Right lobe of liver (tissue), 6 donors: ENCODE results near the gene VWA8. TPM values are rescaled to one million over a fixed set of nuclear protein-coding genes. Genes with fewer than 3 reads are reported as not detected.

Experiments
- ATAC-seq, 4 donors: fragments of 200-7000 bp; cut with Tn5 transposase; one replicate each; pipeline ENCODE4 v1.9.1; 2020; ENCODE audit warnings: mild to moderate bottlenecking in 4 of 4, moderate library complexity in 4 of 4
- DNase-seq, 3 donors: peaks; one replicate each; pipeline ENCODE4 v3.0.0-alpha.2; 2020
- H3K27ac ChIP-seq, 3 donors: fragments of 200-600 bp; one replicate each; pipeline ENCODE4 v1.8.0; 2022
- H3K27me3 ChIP-seq, 2 donors: fragments of 200-600 bp; one replicate each; pipeline ENCODE4 v1.8.0; 2022
- H3K36me3 ChIP-seq, 4 donors: fragments of 200-600 bp; sonication (generic) in 1 of 4; one replicate each; pipeline versions ENCODE4 v1.5.1 to v1.8.0; 2017 to 2022; ENCODE audit warnings: control low read depth in 1 of 4
- H3K4me1 ChIP-seq, 4 donors: fragments of 200-600 bp; sonication (generic) in 1 of 4; one replicate each; pipeline versions ENCODE4 v1.5.1 to v1.8.0; 2017 to 2022; ENCODE audit warnings: control low read depth in 1 of 4
- H3K4me3 ChIP-seq, 3 donors: fragments of 200-600 bp; one replicate each; pipeline ENCODE4 v1.8.0; 2022
- H3K9me3 ChIP-seq, 4 donors: fragments of 200-600 bp; sonication (generic) in 1 of 4; one replicate each; pipeline versions ENCODE4 v1.5.1 to v1.8.0; 2017 to 2022; ENCODE audit warnings: control low read depth in 1 of 4
- CTCF ChIP-seq, 4 donors: fragments of 200-600 bp in 3 of 4; fragments of 450-650 bp in 1 of 4; IDR thresholded peaks; one replicate each; pipeline versions ENCODE4 v1.5.1 to v1.8.0; 2016 to 2022; ENCODE audit warnings: antibody characterized with exemption in 4 of 4, mild to moderate bottlenecking in 2 of 4
- POLR2A ChIP-seq: fragments of 450-650 bp; IDR thresholded peaks from one replicate; pipeline ENCODE4 v1.6.1; 2017; ENCODE audit warnings: antibody characterized with exemption, mild to moderate bottlenecking
- WGBS: methylation state at CpG from one replicate; pipeline ENCODE4 v1.1.6; 2018; ENCODE audit warnings: low coverage, low lambda C conversion rate; ENCODE audit not compliant: insufficient coverage; ENCODE audit errors: missing lambda C conversion rate; 5-methylcytosine and 5-hydroxymethylcytosine counted together
- intact Hi-C, 2 donors: fragments of 100-400 bp; cut with DNase I; formaldehyde crosslinking; loops; one replicate each; pipeline versions ENCODE4 v1.11.2 to v1.14.1; 2022
- total RNA-seq, 6 experiments: library from RNA; depleted of rRNA in 2 of 6; stranded (reverse); fragments of >200 nt in 2 of 6; fragmentation: NEBNext Ultra II Directional in 3 of 6; extraction: Animal tissue kit (Norgen Biotek cat#: 25700) in 3 of 6; gene quantifications; one replicate each; pipeline versions ENCODE4 v1.1.0 to v1.2.4, GENCODE V29; 2016 to 2023
- donor health status: DM: no; HTN: yes; CAD: no.
- donor health status: DM: no; HTN: no; CAD: no.
- donor health status: DM: no; HTN: no; CAD: no.
- donor health status: DM: no; HTN: yes; CAD: no.
- donor health status: DM: no; HTN: yes; CAD: no.

Gene VWA8
- total RNA-seq, 6 experiments from 2014 or later = 19.4 to 33.8 (median 30.8) TPM

GRCh38 chr13:41558781-41559560 is 401.9 kb downstream of the VWA8 start:
- peak in 1 of 4 donors; percentile 18 for ATAC-seq
- Histone ChIP-seq H3K4me3 (no peak overlapping the region), H3K9me3 (no peaks in the 10 kb centered on the region), H3K4me1 (no peaks in the 10 kb centered on the region), H3K27ac (no peak overlapping the region), H3K27me3 (no peaks in the 10 kb centered on the region), H3K36me3 (no peaks in the 10 kb centered on the region)
- intact Hi-C loops = no loop called here
- no peak for DNase-seq
- no peak for TF ChIP-seq CTCF (IDR thresholded peaks at IDR 0.05)
- no peak for TF ChIP-seq POLR2A
- 86% methylated on average over 1 of the region's 3 CpGs for WGBS

DNA sequence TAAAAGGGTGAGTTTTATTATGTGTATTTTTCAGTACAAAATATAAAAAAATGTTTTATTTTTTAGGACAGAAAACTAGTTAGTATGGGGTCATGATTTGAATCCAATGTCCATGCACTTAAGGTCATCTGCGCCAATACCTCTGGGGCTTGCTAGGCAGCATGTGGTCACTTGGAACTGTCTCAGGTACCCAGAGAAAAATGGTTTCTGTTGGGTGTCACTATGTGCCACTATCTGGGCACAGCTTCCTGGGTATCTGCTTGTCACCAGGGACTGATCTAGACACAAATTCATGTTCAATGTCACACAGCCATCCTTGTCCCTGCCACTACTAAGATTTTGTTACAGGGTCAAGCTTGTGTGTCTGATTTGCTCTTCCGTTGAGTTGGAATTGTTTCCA is 403.2 kb downstream of the VWA8 start:
- DNase-seq (no peak), ATAC-seq (no peak)
- H3K27me3 ChIP-seq = no peaks in the 10 kb centered on the region
- H3K4me1 ChIP-seq = no peaks in the 10 kb centered on the region
- intact Hi-C loops = no loop called here
- H3K36me3 ChIP-seq = no peaks in the 10 kb centered on the region
- TF ChIP-seq CTCF (IDR thresholded peaks at IDR 0.05) (no peak), POLR2A (no peak)
- H3K27ac ChIP-seq = no peak overlapping the region
- WGBS = 85% methylated on average over 2 of the region's 2 CpGs
- H3K9me3 ChIP-seq = no peaks in the 10 kb centered on the region
- H3K4me3 ChIP-seq = no peak overlapping the region

GRCh38 chr13:41554626-41555386 is 406.1 kb downstream of the VWA8 start:
- H3K36me3 ChIP-seq = no peaks in the 10 kb centered on the region
- no peak overlapping the region for H3K4me3 ChIP-seq
- no peak for DNase-seq
- no peaks in the 10 kb centered on the region for H3K4me1 ChIP-seq
- 92% methylated on average over 4 of the region's 10 CpGs for WGBS
- ATAC-seq = no peak
- H3K27me3 ChIP-seq = no peaks in the 10 kb centered on the region
- no peak overlapping the region for H3K27ac ChIP-seq
- no peaks in the 10 kb centered on the region for H3K9me3 ChIP-seq
- intact Hi-C loops = no loop called here
- TF ChIP-seq CTCF (IDR thresholded peaks at IDR 0.05) = no peak
- no peak for TF ChIP-seq POLR2A

- TF ChIP-seq CTCF (IDR thresholded peaks at IDR 0.05) (no peak), POLR2A (no peak)
- Histone ChIP-seq H3K27me3 (no peaks in the 10 kb centered on the region), H3K4me3 (no peak overlapping the region), H3K9me3 (no peaks in the 10 kb centered on the region), H3K4me1 (no peaks in the 10 kb centered on the region), H3K27ac (no peak overlapping the region), H3K36me3 (no peaks in the 10 kb centered on the region)
- intact Hi-C loops = no loop called here
- 86% methylated on average over 1 of the region's 2 CpGs for WGBS
- no peak for ATAC-seq
- DNase-seq = no peak
These were observed 406.7 kb downstream of the VWA8 start for GRCh38 chr13:41554180-41554579.
